ENCODE results near the gene SCRN3. TPM values are rescaled to one million over a fixed set of nuclear protein-coding genes. Genes with fewer than 3 reads are reported as not detected.
"Not testable (repeated sequence)": the region's sequence is repeated elsewhere in the genome, so short reads cannot be mapped to it uniquely, and the experiment has no call there.

The SCRN3 gene
- total and polyA plus RNA-seq, 7 experiments from 2014 or later, result 12.3 to 22.1 (median 15.4) TPM

DNA sequence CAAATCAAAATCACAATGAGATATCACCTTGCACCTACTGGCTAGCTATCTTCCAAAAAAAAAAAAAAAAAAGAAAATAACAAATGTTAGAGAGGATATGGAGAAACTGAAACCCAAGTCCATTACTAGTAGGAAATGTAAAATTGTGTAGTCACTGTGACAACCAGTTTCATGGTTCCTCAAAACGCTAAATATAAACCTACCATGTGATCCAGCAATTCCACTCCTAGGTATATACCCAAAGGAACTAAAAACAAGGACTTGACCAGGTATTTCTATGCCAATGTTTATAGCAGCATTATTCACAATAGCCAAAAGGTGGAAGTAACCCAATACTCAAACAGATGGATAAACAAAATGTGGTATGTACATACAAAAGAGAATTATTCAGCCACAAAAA lies 11.7 kb upstream of the SCRN3 start:
- intact Hi-C loops (cut with micrococcal nuclease), result no loop called here
- ChIA-PET CTCF (no interaction called here), POLR2A (no interaction called here)
- Histone ChIP-seq H3K9me3 (ENCODE audit: control insufficient read depth in 2 of 3, low read length in 3 of 3) (no peaks in the 10 kb centered on the region), H3K4me1 (ENCODE audit: control insufficient read depth in 2 of 2, insufficient read depth in 2 of 2, low read length in 2 of 2) (no peaks in the 10 kb centered on the region), H3K4me3 (ENCODE audit: low read length) (no peak overlapping the region), H3K27me3 (ENCODE audit: control insufficient read depth in 2 of 2, insufficient read depth in 2 of 2, low read length in 2 of 2) (no peaks in the 10 kb centered on the region), H3K36me3 (ENCODE audit: control insufficient read depth in 2 of 3, insufficient read depth in 3 of 3, low read length in 3 of 3) (peaks cover 15 to 59% (median 16%) of the 10 kb centered on the region in 3 experiments), H3K27ac (ENCODE audit: low read depth, low read length) (no peak overlapping the region)
- Mint-ChIP-seq H3K36me3 (peaks cover 7 to 53% (median 35%) of the 10 kb centered on the region in 5 donors), H3K4me1 (peaks cover 3 to 26% (median 21%) of the 10 kb centered on the region in 7 donors), H3K27ac (no peak overlapping the region), H3K4me3 (no peak overlapping the region), H3K27me3 (no peaks in the 10 kb centered on the region), H3K9me3 (no peaks in the 10 kb centered on the region)
- ATAC-seq (peak; percentile 66), DNase-seq (no peak)

DNA sequence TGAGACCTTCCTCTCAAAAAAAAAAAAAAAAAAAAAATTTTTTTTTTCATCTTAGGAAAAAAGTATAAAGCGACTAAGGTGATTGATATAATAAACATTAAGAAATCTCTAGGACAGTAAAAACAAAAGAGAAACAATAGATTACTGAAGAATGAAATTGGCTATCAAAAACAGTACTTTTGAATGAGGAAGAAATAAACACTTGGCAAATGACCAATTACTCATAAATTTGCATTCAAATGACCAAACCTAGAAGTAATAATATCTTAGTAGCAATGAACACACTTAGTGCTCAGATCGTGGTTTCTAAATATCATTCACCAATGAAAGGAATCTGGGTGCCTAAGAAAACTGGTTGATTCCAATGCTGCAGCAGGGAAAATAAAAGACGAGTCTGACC lies 10.3 kb upstream of the SCRN3 start:
- H3K4me1 ChIP-seq (ENCODE audit: control insufficient read depth in 2 of 2, insufficient read depth in 2 of 2, low read length in 2 of 2), result peaks cover 0 to 5% of the 10 kb centered on the region in 2 donors
- no peaks in the 10 kb centered on the region for H3K27me3 Mint-ChIP-seq
- no peak overlapping the region for H3K27ac ChIP-seq (ENCODE audit: low read depth, low read length)
- intact Hi-C loops (cut with micrococcal nuclease), result no loop called here
- no peak overlapping the region for H3K27ac Mint-ChIP-seq
- H3K4me3 ChIP-seq (ENCODE audit: low read length), result no peak overlapping the region
- POLR2A ChIA-PET, result interaction anchor here (0.6 kb wide), 1 partner anchor 742 kb away, joined by 6 read pairs; no protein-coding TSS in a partner anchor
- CTCF ChIA-PET, result no interaction called here
- H3K9me3 Mint-ChIP-seq, result no peaks in the 10 kb centered on the region
- peaks cover 15 to 38% (median 32%) of the 10 kb centered on the region in 7 donors for H3K4me1 Mint-ChIP-seq
- no peaks in the 10 kb centered on the region for H3K27me3 ChIP-seq (ENCODE audit: control insufficient read depth in 2 of 2, insufficient read depth in 2 of 2, low read length in 2 of 2)
- peaks cover 9 to 59% (median 36%) of the 10 kb centered on the region in 5 donors for H3K36me3 Mint-ChIP-seq
- ATAC-seq, result no peak
- DNase-seq, result no peak
- no peaks in the 10 kb centered on the region for H3K9me3 ChIP-seq (ENCODE audit: control insufficient read depth in 2 of 3, low read length in 3 of 3)
- peaks cover 15 to 57% (median 16%) of the 10 kb centered on the region in 3 experiments for H3K36me3 ChIP-seq (ENCODE audit: control insufficient read depth in 2 of 3, insufficient read depth in 3 of 3, low read length in 3 of 3)
- H3K4me3 Mint-ChIP-seq, result no peak overlapping the region

DNA sequence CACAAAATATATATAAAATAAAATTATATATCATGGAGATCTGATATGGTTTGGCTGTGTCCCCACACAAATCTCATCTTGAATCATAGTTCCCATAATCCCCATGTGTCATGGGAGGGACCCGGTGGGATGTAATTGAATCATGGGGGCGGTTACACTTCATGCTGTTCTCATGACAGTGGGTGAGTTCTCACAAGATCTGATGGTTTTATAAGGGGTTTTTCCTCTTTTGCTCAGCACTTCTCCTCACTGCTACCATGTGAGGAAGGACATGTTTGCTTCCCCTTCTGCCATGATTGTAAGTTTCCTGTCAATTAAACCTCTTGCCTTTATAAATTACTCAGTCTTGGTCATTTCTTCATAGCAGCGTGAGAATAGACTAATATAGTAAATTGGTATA lies 6.8 kb upstream of the SCRN3 start:
- DNase-seq; intact Hi-C loops (cut with micrococcal nuclease); H3K9me3 ChIP-seq (ENCODE audit: control insufficient read depth in 2 of 3, low read length in 3 of 3); H3K27me3 ChIP-seq (ENCODE audit: control insufficient read depth in 2 of 2, insufficient read depth in 2 of 2, low read length in 2 of 2); CTCF ChIA-PET; H3K4me3 ChIP-seq (ENCODE audit: low read length); H3K4me3 Mint-ChIP-seq; H3K27me3 Mint-ChIP-seq; H3K27ac ChIP-seq (ENCODE audit: low read depth, low read length); H3K27ac Mint-ChIP-seq; H3K9me3 Mint-ChIP-seq: not testable (repeated sequence)
- POLR2A ChIA-PET, result interaction anchor here (0.9 kb wide), 1 partner anchor 10 kb away, joined by 3 read pairs; no protein-coding TSS in a partner anchor
- Histone ChIP-seq H3K4me1 (ENCODE audit: control insufficient read depth in 2 of 2, insufficient read depth in 2 of 2, low read length in 2 of 2) (peaks cover 6 to 17% of the 10 kb centered on the region in 2 donors), H3K36me3 (ENCODE audit: control insufficient read depth in 2 of 3, insufficient read depth in 3 of 3, low read length in 3 of 3) (peaks cover 9 to 33% (median 10%) of the 10 kb centered on the region in 3 experiments)
- Mint-ChIP-seq H3K4me1 (peaks cover 25 to 65% (median 55%) of the 10 kb centered on the region in 7 donors), H3K36me3 (peaks cover 19 to 67% (median 53%) of the 10 kb centered on the region in 5 donors)
- peak; percentile 49 for ATAC-seq

DNA sequence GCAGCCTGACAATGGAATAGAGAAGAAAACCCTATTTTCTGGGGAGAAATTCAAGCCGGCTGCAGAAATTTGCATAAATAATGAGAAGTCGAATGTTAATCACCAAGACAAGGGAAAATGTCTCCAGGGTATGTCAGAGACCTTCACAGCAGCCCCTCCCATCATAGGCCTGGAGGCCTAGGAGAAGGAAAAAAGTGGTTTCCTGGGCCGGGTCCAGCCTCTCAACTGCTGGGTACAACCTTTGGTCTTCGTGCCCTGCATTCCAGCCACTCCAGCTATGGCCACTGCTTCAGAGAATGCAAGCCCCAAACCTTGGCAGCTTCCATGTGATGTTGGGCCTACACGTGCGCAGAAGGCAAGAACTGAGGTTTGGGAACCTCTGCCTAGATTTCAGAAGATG lies 6.0 kb upstream of the SCRN3 start:
- no peaks in the 10 kb centered on the region for H3K27me3 ChIP-seq (ENCODE audit: control insufficient read depth in 2 of 2, insufficient read depth in 2 of 2, low read length in 2 of 2)
- H3K27ac ChIP-seq (ENCODE audit: low read depth, low read length), result no peak overlapping the region
- peaks cover 14 to 25% of the 10 kb centered on the region in 2 donors for H3K4me1 ChIP-seq (ENCODE audit: control insufficient read depth in 2 of 2, insufficient read depth in 2 of 2, low read length in 2 of 2)
- Mint-ChIP-seq H3K4me1 (peaks cover 26 to 68% (median 58%) of the 10 kb centered on the region in 7 donors), H3K36me3 (peaks cover 19 to 61% (median 49%) of the 10 kb centered on the region in 5 donors), H3K27ac (no peak overlapping the region), H3K9me3 (no peaks in the 10 kb centered on the region), H3K4me3 (no peak overlapping the region), H3K27me3 (no peaks in the 10 kb centered on the region)
- H3K36me3 ChIP-seq (ENCODE audit: control insufficient read depth in 2 of 3, insufficient read depth in 3 of 3, low read length in 3 of 3), result peaks cover 4 to 29% (median 9%) of the 10 kb centered on the region in 3 experiments
- no peak overlapping the region for H3K4me3 ChIP-seq (ENCODE audit: low read length)
- DNase-seq (no peak), ATAC-seq (no peak)
- CTCF ChIA-PET, result no interaction called here
- H3K9me3 ChIP-seq (ENCODE audit: control insufficient read depth in 2 of 3, low read length in 3 of 3), result no peaks in the 10 kb centered on the region
- intact Hi-C loops (cut with micrococcal nuclease), result no loop called here
- POLR2A ChIA-PET, result no interaction called here

DNA sequence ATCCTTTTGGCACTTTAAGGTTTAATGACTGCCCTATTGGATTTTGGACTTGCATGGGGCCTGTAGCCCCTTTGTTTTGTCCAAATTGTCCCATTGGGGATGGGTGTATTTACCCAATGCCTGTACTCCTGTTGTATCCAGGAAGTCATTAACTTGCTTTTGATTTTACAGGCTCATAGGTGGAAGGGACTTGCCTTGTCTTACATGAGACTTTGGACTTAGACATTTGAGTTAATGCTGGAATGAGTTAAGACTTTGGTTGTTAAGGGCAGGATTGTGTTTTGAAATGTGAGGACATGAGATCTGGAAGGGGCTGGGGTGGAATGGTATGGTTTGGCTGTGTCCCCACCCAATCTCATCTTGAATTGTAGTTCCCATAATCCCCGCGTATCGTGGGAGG lies 5.2 kb upstream of the SCRN3 start:
- Mint-ChIP-seq H3K4me3 (peak overlapping the region in 5 of 10 donors; percentile 8 to 50 (median 21)), H3K36me3 (peaks cover 19 to 59% (median 49%) of the 10 kb centered on the region in 5 donors), H3K27ac (peak overlapping the region in 2 of 9 donors; percentile 4 to 73), H3K4me1 (peaks cover 29 to 72% (median 64%) of the 10 kb centered on the region in 7 donors)
- POLR2A ChIA-PET; CTCF ChIA-PET; ATAC-seq; H3K9me3 ChIP-seq (ENCODE audit: control insufficient read depth in 2 of 3, low read length in 3 of 3); H3K4me3 ChIP-seq (ENCODE audit: low read length); H3K27ac ChIP-seq (ENCODE audit: low read depth, low read length); H3K27me3 ChIP-seq (ENCODE audit: control insufficient read depth in 2 of 2, insufficient read depth in 2 of 2, low read length in 2 of 2); H3K27me3 Mint-ChIP-seq; DNase-seq; H3K9me3 Mint-ChIP-seq: not testable (repeated sequence)
- intact Hi-C loops (cut with micrococcal nuclease), result loop anchor here in 1 of 2 donors (10.0 kb wide), 1 partner anchor 614 kb away; the partner anchor contains the start of gene CHN1
- Histone ChIP-seq H3K4me1 (ENCODE audit: control insufficient read depth in 2 of 2, insufficient read depth in 2 of 2, low read length in 2 of 2) (peaks cover 18 to 29% of the 10 kb centered on the region in 2 donors), H3K36me3 (ENCODE audit: control insufficient read depth in 2 of 3, insufficient read depth in 3 of 3, low read length in 3 of 3) (peaks cover 4 to 30% (median 9%) of the 10 kb centered on the region in 3 experiments)

DNA sequence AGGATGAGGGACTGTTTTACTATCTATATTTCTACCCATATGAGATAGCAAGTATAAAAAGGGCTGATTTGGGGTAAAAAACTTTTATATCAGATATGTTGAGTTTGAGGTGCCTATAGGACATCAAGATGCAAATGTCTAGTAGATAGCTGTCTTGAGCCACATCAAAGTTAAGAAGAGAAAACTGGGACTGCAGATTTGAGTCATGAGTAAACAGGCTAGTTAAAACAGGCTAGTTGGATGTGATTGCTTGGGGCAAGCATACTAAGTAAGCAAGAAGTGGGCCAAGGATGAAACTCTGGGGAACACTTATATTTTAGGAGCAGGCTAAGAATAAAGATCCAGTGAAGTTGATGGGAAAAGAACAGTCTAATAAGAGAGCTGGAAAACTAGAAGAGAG lies 2.8 kb upstream of the SCRN3 start:
- H3K36me3 Mint-ChIP-seq, result peaks cover 15 to 43% (median 33%) of the 10 kb centered on the region in 5 donors
- no peaks in the 10 kb centered on the region for H3K9me3 Mint-ChIP-seq
- Histone ChIP-seq H3K9me3 (ENCODE audit: control insufficient read depth in 2 of 3, low read length in 3 of 3) (no peaks in the 10 kb centered on the region), H3K27ac (ENCODE audit: low read depth, low read length) (no peak overlapping the region), H3K4me3 (ENCODE audit: low read length) (no peak overlapping the region), H3K27me3 (ENCODE audit: control insufficient read depth in 2 of 2, insufficient read depth in 2 of 2, low read length in 2 of 2) (no peaks in the 10 kb centered on the region), H3K4me1 (ENCODE audit: control insufficient read depth in 2 of 2, insufficient read depth in 2 of 2, low read length in 2 of 2) (peaks cover 18 to 29% of the 10 kb centered on the region in 2 donors), H3K36me3 (ENCODE audit: control insufficient read depth in 2 of 3, insufficient read depth in 3 of 3, low read length in 3 of 3) (peaks cover 0 to 19% (median 3%) of the 10 kb centered on the region in 3 experiments)
- H3K27ac Mint-ChIP-seq, result peak overlapping the region in 3 of 9 donors; percentile 1 to 74 (median 21)
- ChIA-PET POLR2A (interaction anchor here (0.6 to 1.2 kb wide), 2 partner anchors 51 to 70 kb away, joined by 3 to 4 read pairs; no protein-coding TSS in a partner anchor), CTCF (no interaction called here)
- no peaks in the 10 kb centered on the region for H3K27me3 Mint-ChIP-seq
- DNase-seq, result no peak
- intact Hi-C loops (cut with micrococcal nuclease), result loop anchor here in 1 of 2 donors (10.0 kb wide), 1 partner anchor 612 kb away; the partner anchor contains the start of gene CHN1
- peak overlapping the region in 8 of 10 donors; percentile 3 to 96 (median 49) for H3K4me3 Mint-ChIP-seq
- peaks cover 40 to 87% (median 69%) of the 10 kb centered on the region in 7 donors for H3K4me1 Mint-ChIP-seq
- ATAC-seq, result no peak
